ENCODE measurements around the gene PAIP1. TPM values are rescaled to one million over a fixed set of nuclear protein-coding genes. Genes with fewer than 3 reads are reported as not detected.
"Not testable (repeated sequence)": the region's sequence is repeated elsewhere in the genome, so short reads cannot be mapped to it uniquely, and the experiment has no call there.

Gene PAIP1
- total RNA-seq (104 TPM), polyA plus RNA-seq (75.2 TPM)

- Histone ChIP-seq H3K27ac (ENCODE audit: low read depth) (peak within 1 kb of the TSS; percentile 96), H3K36me3 (ENCODE audit: insufficient read depth) (no peaks in the 10 kb centered on the region), H3K4me3 (ENCODE audit: low read depth, low read length) (peak within 1 kb of the TSS; percentile 91), H3K4me1 (ENCODE audit: insufficient read depth) (no peaks in the 10 kb centered on the region)
- peak; percentile 64 for DNase-seq (ENCODE audit: extremely low spot score)
- WGBS, result under 1% methylated on average over 79 of the region's 79 CpGs
Measured at GRCh38 chr5:43556857-43557542, at the start of gene PAIP1. TSS of gene PAIP1 (minus strand) at chr5:43557077. CDS start at chr5:43556846, 231 bp downstream.

DNA sequence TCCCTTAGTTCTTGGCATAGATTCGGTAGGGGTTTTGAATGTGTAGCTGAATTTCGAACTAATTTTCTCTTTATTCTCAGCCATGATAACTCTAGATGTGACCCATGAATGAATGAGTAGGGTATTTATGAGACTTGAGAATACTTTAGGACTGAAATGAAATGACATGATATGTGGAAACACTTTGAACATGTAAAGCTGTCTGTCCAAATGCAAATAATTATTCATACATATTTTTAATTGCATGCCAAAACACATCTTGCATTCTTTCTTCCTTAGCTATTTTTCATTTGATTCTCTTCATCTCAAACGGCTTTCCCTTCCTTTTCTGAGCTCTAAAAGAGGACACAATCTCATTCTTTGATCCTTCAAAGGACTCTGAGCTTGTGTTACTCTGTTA, 49.5 kb upstream of the PAIP1 start:
- Histone ChIP-seq H3K36me3 (ENCODE audit: insufficient read depth) (no peaks in the 10 kb centered on the region), H3K27ac (ENCODE audit: low read depth) (no peak overlapping the region), H3K4me3 (ENCODE audit: low read depth, low read length) (no peak overlapping the region), H3K4me1 (ENCODE audit: insufficient read depth) (no peaks in the 10 kb centered on the region)
- no peak for DNase-seq (ENCODE audit: extremely low spot score)
- 65% methylated on average over 3 of the region's 3 CpGs for WGBS

- H3K27ac ChIP-seq (ENCODE audit: low read depth), result no peak overlapping the region
- H3K4me1 ChIP-seq (ENCODE audit: insufficient read depth), result no peaks in the 10 kb centered on the region
- no peak overlapping the region for H3K4me3 ChIP-seq (ENCODE audit: low read depth, low read length)
- H3K36me3 ChIP-seq (ENCODE audit: insufficient read depth), result no peaks in the 10 kb centered on the region
- DNase-seq (ENCODE audit: extremely low spot score), result no peak
- 92% methylated on average over 4 of the region's 4 CpGs for WGBS
Measured at GRCh38 chr5:43604699-43605098, 47.8 kb upstream of the PAIP1 start.

- Histone ChIP-seq H3K27ac (ENCODE audit: low read depth) (peak overlapping the region; percentile 57), H3K36me3 (ENCODE audit: insufficient read depth) (no peaks in the 10 kb centered on the region), H3K4me3 (ENCODE audit: low read depth, low read length) (peak overlapping the region; percentile 89), H3K4me1 (ENCODE audit: insufficient read depth) (no peaks in the 10 kb centered on the region)
- no peak for DNase-seq (ENCODE audit: extremely low spot score)
- 2% methylated on average over 49 of the region's 49 CpGs for WGBS
Measured at GRCh38 chr5:43603344-43604217, 46.7 kb upstream of the PAIP1 start.

GRCh38 chr5:43602461-43603343, 45.8 kb upstream of the PAIP1 start, which contains the start of gene NNT:
TSS of gene NNT (plus strand) at chr5:43603180. CDS start at chr5:43609196, 6,016 bp downstream.
- DNase-seq (ENCODE audit: extremely low spot score), result peak; percentile 32
- H3K36me3 ChIP-seq (ENCODE audit: insufficient read depth), result no peaks in the 10 kb centered on the region
- peak within 1 kb of the TSS; percentile 72 for H3K27ac ChIP-seq (ENCODE audit: low read depth)
- H3K4me1 ChIP-seq (ENCODE audit: insufficient read depth), result no peaks in the 10 kb centered on the region
- WGBS, result under 1% methylated on average over 60 of the region's 60 CpGs
- peak within 1 kb of the TSS; percentile 89 for H3K4me3 ChIP-seq (ENCODE audit: low read depth, low read length)

DNA sequence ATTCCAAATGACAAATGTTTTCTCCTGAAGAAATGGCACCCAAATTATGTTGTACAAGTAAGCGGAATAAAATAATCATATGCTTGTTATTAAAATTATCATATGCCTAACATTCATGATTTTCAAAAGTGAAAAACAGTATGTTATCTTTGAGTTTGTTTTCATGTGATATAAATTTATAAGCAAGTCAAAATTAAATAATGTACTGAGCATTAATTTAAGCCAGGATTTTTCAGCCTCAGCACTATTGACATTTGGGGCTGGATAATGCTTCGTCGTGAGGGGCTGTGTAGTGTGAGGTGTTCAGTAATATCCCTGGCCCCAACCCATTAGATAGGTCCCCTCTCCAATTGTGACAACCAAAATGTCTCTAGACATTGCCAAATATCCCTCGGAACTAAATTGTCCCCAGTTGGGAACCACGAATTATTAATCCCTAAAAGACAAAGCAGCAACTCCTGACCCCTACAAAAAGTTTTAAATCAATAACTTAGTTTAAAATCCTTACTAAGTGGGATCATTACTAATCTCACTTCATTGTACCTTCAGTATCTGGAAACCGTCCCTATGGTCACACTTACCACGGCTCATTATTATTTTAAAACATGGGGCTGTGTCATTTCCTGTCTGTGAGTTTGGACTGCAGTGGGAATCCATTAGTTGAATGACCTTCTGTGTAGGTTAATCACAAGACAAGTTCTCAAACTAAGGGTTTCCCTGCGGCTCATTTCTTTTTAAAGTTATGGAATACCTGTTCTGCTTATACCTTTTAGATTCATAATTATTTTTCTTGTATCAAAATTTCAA, 44.8 kb upstream of the PAIP1 start:
- peak overlapping the region; percentile 89 for H3K4me3 ChIP-seq (ENCODE audit: low read depth, low read length)
- 58% methylated on average over 8 of the region's 8 CpGs for WGBS
- H3K4me1 ChIP-seq (ENCODE audit: insufficient read depth), result no peaks in the 10 kb centered on the region
- H3K27ac ChIP-seq (ENCODE audit: low read depth), result no peak overlapping the region
- DNase-seq (ENCODE audit: extremely low spot score), result no peak
- H3K36me3 ChIP-seq (ENCODE audit: insufficient read depth), result no peaks in the 10 kb centered on the region

DNA sequence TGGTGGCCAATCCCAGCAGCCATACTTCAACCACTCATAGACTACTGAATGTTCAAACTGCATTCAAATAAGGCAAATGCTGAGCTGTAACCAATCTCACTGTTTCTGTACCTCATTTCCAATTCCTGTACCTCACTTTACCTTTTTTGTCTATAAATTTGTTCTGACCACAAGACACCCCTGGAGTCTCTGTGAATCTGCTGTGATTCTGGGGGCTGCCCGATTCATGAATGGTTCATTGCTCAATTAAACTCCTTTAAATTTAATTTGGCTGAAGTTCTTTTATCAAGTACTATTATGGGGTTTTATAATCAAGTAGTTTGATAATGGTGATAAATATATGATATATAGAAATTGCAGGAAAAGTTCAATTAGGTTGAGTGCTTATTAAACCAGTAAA, 42.0 kb upstream of the PAIP1 start:
- not testable (repeated sequence) for H3K4me3 ChIP-seq (ENCODE audit: low read depth, low read length); DNase-seq (ENCODE audit: extremely low spot score); H3K4me1 ChIP-seq (ENCODE audit: insufficient read depth); H3K36me3 ChIP-seq (ENCODE audit: insufficient read depth); H3K27ac ChIP-seq (ENCODE audit: low read depth)
- WGBS, result 99% methylated on average over 1 of the region's 1 CpG

DNA sequence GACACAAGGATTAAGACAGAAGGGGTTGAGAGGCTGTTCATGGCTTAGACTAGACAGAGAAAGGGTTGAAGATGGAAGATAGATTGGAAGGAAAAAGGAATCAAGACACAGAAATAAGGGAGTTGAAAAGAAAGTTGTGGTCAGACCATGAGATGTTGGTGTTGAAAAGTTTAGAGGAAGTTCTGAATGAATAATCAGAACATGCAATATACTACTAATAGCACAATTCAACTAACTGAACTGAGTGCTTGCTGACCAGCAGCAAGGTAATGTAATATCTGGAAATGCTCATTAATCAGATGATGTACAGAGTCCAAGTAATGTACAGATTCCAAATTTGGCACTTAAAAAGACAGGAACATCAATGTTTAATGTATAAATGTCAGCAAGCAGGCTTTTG, 35.5 kb upstream of the PAIP1 start:
- no peaks in the 10 kb centered on the region for H3K36me3 ChIP-seq (ENCODE audit: insufficient read depth)
- no peak overlapping the region for H3K27ac ChIP-seq (ENCODE audit: low read depth)
- no peak overlapping the region for H3K4me3 ChIP-seq (ENCODE audit: low read depth, low read length)
- no peaks in the 10 kb centered on the region for H3K4me1 ChIP-seq (ENCODE audit: insufficient read depth)
- no peak for DNase-seq (ENCODE audit: extremely low spot score)

GRCh38 chr5:43590700-43591099, 33.8 kb upstream of the PAIP1 start:
- no peak for DNase-seq (ENCODE audit: extremely low spot score)
- Histone ChIP-seq H3K36me3 (ENCODE audit: insufficient read depth) (no peaks in the 10 kb centered on the region), H3K27ac (ENCODE audit: low read depth) (no peak overlapping the region), H3K4me1 (ENCODE audit: insufficient read depth) (no peaks in the 10 kb centered on the region), H3K4me3 (ENCODE audit: low read depth, low read length) (no peak overlapping the region)

GRCh38 chr5:43589310-43589709, 32.4 kb upstream of the PAIP1 start:
- H3K4me1 ChIP-seq (ENCODE audit: insufficient read depth), result no peaks in the 10 kb centered on the region
- no peaks in the 10 kb centered on the region for H3K36me3 ChIP-seq (ENCODE audit: insufficient read depth)
- no peak overlapping the region for H3K27ac ChIP-seq (ENCODE audit: low read depth)
- 96% methylated on average over 1 of the region's 1 CpG for WGBS
- DNase-seq (ENCODE audit: extremely low spot score), result no peak
- H3K4me3 ChIP-seq (ENCODE audit: low read depth, low read length), result no peak overlapping the region

- no peak overlapping the region for H3K4me3 ChIP-seq (ENCODE audit: low read depth, low read length)
- H3K36me3 ChIP-seq (ENCODE audit: insufficient read depth), result no peaks in the 10 kb centered on the region
- no peak overlapping the region for H3K27ac ChIP-seq (ENCODE audit: low read depth)
Measured at GRCh38 chr5:43588842-43589241, 32.0 kb upstream of the PAIP1 start.

GRCh38 chr5:43584166-43584699, 27.4 kb upstream of the PAIP1 start:
- Histone ChIP-seq H3K4me3 (ENCODE audit: low read depth, low read length) (no peak overlapping the region), H3K4me1 (ENCODE audit: insufficient read depth) (no peaks in the 10 kb centered on the region), H3K27ac (ENCODE audit: low read depth) (no peak overlapping the region), H3K36me3 (ENCODE audit: insufficient read depth) (no peaks in the 10 kb centered on the region)
- WGBS, result 94% methylated on average over 1 of the region's 1 CpG
- no peak for DNase-seq (ENCODE audit: extremely low spot score)

More at GRCh38 chr5:43588842-43589241, 32.0 kb upstream of the PAIP1 start:
- WGBS, result 47% methylated on average over 1 of the region's 1 CpG
- DNase-seq (ENCODE audit: extremely low spot score), result no peak
- H3K4me1 ChIP-seq (ENCODE audit: insufficient read depth), result no peaks in the 10 kb centered on the region
